Coronary artery (tissue), 2 donors: ENCODE measurements around the gene MAPK10.

Experiments
- DNase-seq: peaks from one replicate; pipeline ENCODE4 v3.0.0-alpha.2; 2017; ENCODE audit warnings: low spot score
- H3K27ac ChIP-seq, 2 donors: fragments of 200-600 bp; sonication (generic); one replicate each; pipeline ENCODE4 v1.5.1; 2016 to 2019
- H3K4me3 ChIP-seq: fragments of 200-600 bp; sonication (generic); 2 replicates; pipeline ENCODE4 v1.5.1; 2016; ENCODE audit warnings: mild to moderate bottlenecking, moderate library complexity
- CTCF ChIP-seq: fragments of 200-600 bp; sonication (generic); IDR thresholded peaks from one replicate; pipeline ENCODE4 v1.5.1; 2019; ENCODE audit warnings: antibody characterized with exemption

Gene MAPK10

GRCh38 chr4:85955620-85956292, 404.1 kb downstream of the MAPK10 start:
- no peak for DNase-seq
- no peak for TF ChIP-seq CTCF
- no peak overlapping the region for H3K4me3 ChIP-seq
- no peak overlapping the region for H3K27ac ChIP-seq

GRCh38 chr4:85953651-85954018, 406.2 kb downstream of the MAPK10 start:
- no peak for TF ChIP-seq CTCF
- H3K27ac ChIP-seq = no peak overlapping the region

GRCh38 chr4:85952972-85953650, 406.7 kb downstream of the MAPK10 start:
- H3K4me3 ChIP-seq = no peak overlapping the region
- DNase-seq = no peak
- TF ChIP-seq CTCF = no peak
- H3K27ac ChIP-seq = no peak overlapping the region

More at GRCh38 chr4:85953651-85954018, 406.2 kb downstream of the MAPK10 start:
- H3K4me3 ChIP-seq = no peak overlapping the region
- DNase-seq = no peak

GRCh38 chr4:85952528-85952927, 407.3 kb downstream of the MAPK10 start:
- TF ChIP-seq CTCF = no peak
- no peak for DNase-seq
- Histone ChIP-seq H3K4me3 (no peak overlapping the region), H3K27ac (no peak overlapping the region)

- no peak overlapping the region for H3K4me3 ChIP-seq
- no peak for DNase-seq
- H3K27ac ChIP-seq = no peak overlapping the region
- no peak for TF ChIP-seq CTCF
Observed at GRCh38 chr4:85951099-85951498, 408.8 kb downstream of the MAPK10 start.

- Histone ChIP-seq H3K4me3 (no peak overlapping the region), H3K27ac (no peak overlapping the region)
- no peak for TF ChIP-seq CTCF
- DNase-seq = no peak
Observed at GRCh38 chr4:85946821-85947220, 413.0 kb downstream of the MAPK10 start.

- no peak for DNase-seq
- no peak overlapping the region for H3K27ac ChIP-seq
- peak overlapping the region; percentile 19 for H3K4me3 ChIP-seq
- TF ChIP-seq CTCF = no peak
Observed at GRCh38 chr4:85942107-85942506, 417.7 kb downstream of the MAPK10 start.
